Stimulated activated CD8-positive, alpha-beta memory T cell treated with anti-CD3 and anti-CD28 coated beads, Interleukin-15, amount 100 ng/mL, for 24 hours (primary cell): Measurements from ENCODE around the gene MT1M.
"Not testable (repeated sequence)": the region's sequence is repeated elsewhere in the genome, so short reads cannot be mapped to it uniquely, and the experiment has no call there.

Experiments used
- DNase-seq: peaks from one replicate; pipeline ENCODE4 v3.0.0-alpha.2; 2020; ENCODE audit warnings: low read depth

MT1M gene

GRCh38 chr16:56674570-56674969, 42.1 kb downstream of the MT1M start:
- DNase-seq: not testable (repeated sequence)

- peak; percentile 38 for DNase-seq
Observed at GRCh38 chr16:56675685-56676210, 43.3 kb downstream of the MT1M start.

- no peak for DNase-seq
Observed at GRCh38 chr16:56677474-56677873, 45.0 kb downstream of the MT1M start.

GRCh38 chr16:56679078-56679730, 46.7 kb downstream of the MT1M start:
- no peak for DNase-seq

- no peak for DNase-seq
Observed at GRCh38 chr16:56679818-56680217, 47.4 kb downstream of the MT1M start.

- DNase-seq: peak; percentile 83
Observed at GRCh38 chr16:56681939-56682702, 49.7 kb downstream of the MT1M start, which contains the start of gene MT1X. MT1X (plus strand) TSS chr16:56682470; CDS start chr16:56682541, 71 bp downstream.

GRCh38 chr16:56682703-56683397, 50.4 kb downstream of the MT1M start:
- DNase-seq: no peak
